ENCODE results near the gene ADCK1. TPM values are rescaled to one million over a fixed set of nuclear protein-coding genes. Genes with fewer than 3 reads are reported as not detected.

ADCK1 gene
- total RNA-seq, 1 donor from 2014 or later: 5.6 TPM

DNA sequence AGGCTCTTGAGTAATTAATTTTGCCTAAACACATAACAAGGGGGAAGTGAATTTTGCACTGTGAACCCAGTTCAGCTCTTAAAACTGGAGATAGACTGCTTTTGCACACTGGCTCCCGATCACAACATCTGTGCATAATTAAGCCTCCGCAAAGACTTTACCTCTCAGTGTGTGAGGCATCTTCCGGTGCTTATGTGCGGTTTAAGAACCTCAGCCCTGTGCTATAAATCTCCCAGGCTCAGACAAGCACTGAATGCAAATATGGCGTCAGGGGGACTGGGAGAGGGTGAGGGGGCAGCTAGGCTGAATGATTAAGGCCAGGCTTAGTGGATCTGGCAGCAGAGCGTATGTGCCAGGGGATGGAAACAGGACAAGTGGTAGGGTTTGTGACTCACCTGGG lies 103.3 kb downstream of the ADCK1 start:
- no peaks in the 10 kb centered on the region for H3K36me3 Mint-ChIP-seq (ENCODE audit: unreplicated experiment)
- H3K27ac Mint-ChIP-seq (ENCODE audit: unreplicated experiment): no peak overlapping the region
- no peaks in the 10 kb centered on the region for H3K9me3 Mint-ChIP-seq (ENCODE audit: unreplicated experiment)
- H3K27me3 Mint-ChIP-seq (ENCODE audit: unreplicated experiment): peaks cover 2% of the 10 kb centered on the region
- TF ChIP-seq, protein P1, sequence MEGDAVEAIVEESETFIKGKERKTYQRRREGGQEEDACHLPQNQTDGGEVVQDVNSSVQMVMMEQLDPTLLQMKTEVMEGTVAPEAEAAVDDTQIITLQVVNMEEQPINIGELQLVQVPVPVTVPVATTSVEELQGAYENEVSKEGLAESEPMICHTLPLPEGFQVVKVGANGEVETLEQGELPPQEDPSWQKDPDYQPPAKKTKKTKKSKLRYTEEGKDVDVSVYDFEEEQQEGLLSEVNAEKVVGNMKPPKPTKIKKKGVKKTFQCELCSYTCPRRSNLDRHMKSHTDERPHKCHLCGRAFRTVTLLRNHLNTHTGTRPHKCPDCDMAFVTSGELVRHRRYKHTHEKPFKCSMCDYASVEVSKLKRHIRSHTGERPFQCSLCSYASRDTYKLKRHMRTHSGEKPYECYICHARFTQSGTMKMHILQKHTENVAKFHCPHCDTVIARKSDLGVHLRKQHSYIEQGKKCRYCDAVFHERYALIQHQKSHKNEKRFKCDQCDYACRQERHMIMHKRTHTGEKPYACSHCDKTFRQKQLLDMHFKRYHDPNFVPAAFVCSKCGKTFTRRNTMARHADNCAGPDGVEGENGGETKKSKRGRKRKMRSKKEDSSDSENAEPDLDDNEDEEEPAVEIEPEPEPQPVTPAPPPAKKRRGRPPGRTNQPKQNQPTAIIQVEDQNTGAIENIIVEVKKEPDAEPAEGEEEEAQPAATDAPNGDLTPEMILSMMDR (IDR thresholded peaks at IDR 0.05; ENCODE audit: partially characterized antibody, unreplicated experiment): no peak
- DNase-seq: no peak
- no peak overlapping the region for H3K4me3 Mint-ChIP-seq (ENCODE audit: unreplicated experiment)
- H3K4me1 Mint-ChIP-seq (ENCODE audit: low read depth, unreplicated experiment): no peaks in the 10 kb centered on the region

DNA sequence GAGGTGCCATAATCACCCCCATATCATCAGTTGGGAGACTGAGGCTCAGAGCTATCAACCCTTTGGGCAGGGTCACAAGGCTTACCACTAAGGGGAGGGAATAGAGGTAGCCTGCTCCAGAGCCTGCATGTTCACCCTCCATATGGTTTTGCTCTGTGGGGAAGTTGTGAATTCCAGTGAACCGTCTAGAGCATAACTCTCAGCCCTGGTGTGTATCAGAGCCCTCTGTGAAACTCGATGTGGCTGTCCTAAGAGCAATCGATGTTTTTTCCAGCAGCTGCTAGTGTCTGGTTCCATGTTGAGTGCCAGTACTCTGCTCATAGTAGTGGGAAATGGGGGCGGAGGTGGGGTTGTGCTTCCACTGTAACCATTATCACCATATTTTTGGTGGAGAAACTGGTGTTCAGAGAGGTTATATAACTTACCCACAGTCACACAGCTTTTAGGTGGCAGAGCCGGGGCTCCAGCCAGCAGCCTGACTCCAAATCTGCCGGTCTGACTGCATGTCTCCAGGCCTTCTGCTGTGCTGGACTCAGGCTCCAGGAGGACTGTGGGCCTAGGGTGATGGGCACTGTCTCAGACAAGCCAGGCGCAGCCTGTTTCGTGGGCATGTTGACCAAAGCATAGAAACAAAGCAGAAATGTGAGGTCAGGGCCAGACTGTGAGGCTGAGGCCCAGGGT lies 104.2 kb downstream of the ADCK1 start:
- DNase-seq: no peak
- no peaks in the 10 kb centered on the region for H3K9me3 Mint-ChIP-seq (ENCODE audit: unreplicated experiment)
- no peaks in the 10 kb centered on the region for H3K4me1 Mint-ChIP-seq (ENCODE audit: low read depth, unreplicated experiment)
- H3K4me3 Mint-ChIP-seq (ENCODE audit: unreplicated experiment): no peak overlapping the region
- TF ChIP-seq, protein P1 (IDR thresholded peaks at IDR 0.05; ENCODE audit: partially characterized antibody, unreplicated experiment): no peak
- H3K36me3 Mint-ChIP-seq (ENCODE audit: unreplicated experiment): no peaks in the 10 kb centered on the region
- no peak overlapping the region for H3K27ac Mint-ChIP-seq (ENCODE audit: unreplicated experiment)
- H3K27me3 Mint-ChIP-seq (ENCODE audit: unreplicated experiment): peaks cover 6% of the 10 kb centered on the region

DNA sequence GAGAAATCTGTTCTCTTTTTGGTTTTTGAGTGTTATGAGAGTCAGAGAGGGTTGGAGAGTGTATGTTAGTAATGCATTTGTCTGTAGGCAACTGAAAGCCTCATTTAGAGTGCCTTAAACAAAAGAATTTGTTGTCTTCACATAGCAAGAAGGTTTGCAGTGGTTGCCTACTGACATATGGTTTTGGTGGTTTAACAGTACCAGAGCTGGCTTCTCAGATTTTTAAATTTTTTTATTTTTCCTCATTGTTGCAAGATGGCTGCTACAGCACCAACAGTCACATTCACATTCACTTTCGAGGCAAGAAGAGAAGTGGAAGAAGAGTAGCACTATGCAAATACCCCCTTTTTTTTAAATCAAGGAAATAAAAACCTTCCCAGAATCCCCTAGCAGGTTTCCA lies 106.5 kb downstream of the ADCK1 start:
- no peak for DNase-seq
- Mint-ChIP-seq H3K27me3 (ENCODE audit: unreplicated experiment) (peaks cover 9% of the 10 kb centered on the region), H3K4me3 (ENCODE audit: unreplicated experiment) (no peak overlapping the region), H3K4me1 (ENCODE audit: low read depth, unreplicated experiment) (no peaks in the 10 kb centered on the region), H3K27ac (ENCODE audit: unreplicated experiment) (no peak overlapping the region), H3K9me3 (ENCODE audit: unreplicated experiment) (no peaks in the 10 kb centered on the region), H3K36me3 (ENCODE audit: unreplicated experiment) (no peaks in the 10 kb centered on the region)
- TF ChIP-seq, protein P1 (IDR thresholded peaks at IDR 0.05; ENCODE audit: partially characterized antibody, unreplicated experiment): no peak

DNA sequence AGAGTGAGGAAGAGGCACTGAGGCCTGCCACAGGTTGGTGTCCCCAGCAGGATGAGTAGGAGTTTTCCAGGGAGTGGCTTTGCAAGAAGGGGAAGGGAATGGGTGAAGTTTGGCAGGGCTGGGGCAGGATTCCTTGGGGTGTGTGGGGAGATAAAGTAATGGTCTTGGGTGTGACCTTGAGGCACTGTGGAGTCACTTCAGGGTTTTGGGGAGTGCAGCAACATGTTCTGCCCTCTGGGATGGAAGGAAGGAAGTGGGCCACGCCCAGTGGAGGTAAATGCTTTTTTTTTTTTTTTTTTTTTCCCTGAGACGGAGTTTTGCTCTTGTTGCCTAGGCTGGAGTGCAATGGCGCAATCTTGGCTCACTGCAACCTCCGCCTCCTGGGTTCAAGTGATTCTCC lies 108.9 kb downstream of the ADCK1 start:
- H3K4me1 Mint-ChIP-seq (ENCODE audit: low read depth, unreplicated experiment): no peaks in the 10 kb centered on the region
- H3K4me3 Mint-ChIP-seq (ENCODE audit: unreplicated experiment): no peak overlapping the region
- H3K36me3 Mint-ChIP-seq (ENCODE audit: unreplicated experiment): no peaks in the 10 kb centered on the region
- H3K27me3 Mint-ChIP-seq (ENCODE audit: unreplicated experiment): peaks cover 9% of the 10 kb centered on the region
- H3K27ac Mint-ChIP-seq (ENCODE audit: unreplicated experiment): no peak overlapping the region
- TF ChIP-seq, protein P1 (IDR thresholded peaks at IDR 0.05; ENCODE audit: partially characterized antibody, unreplicated experiment): no peak
- no peak for DNase-seq
- peaks cover 3% of the 10 kb centered on the region for H3K9me3 Mint-ChIP-seq (ENCODE audit: unreplicated experiment)

DNA sequence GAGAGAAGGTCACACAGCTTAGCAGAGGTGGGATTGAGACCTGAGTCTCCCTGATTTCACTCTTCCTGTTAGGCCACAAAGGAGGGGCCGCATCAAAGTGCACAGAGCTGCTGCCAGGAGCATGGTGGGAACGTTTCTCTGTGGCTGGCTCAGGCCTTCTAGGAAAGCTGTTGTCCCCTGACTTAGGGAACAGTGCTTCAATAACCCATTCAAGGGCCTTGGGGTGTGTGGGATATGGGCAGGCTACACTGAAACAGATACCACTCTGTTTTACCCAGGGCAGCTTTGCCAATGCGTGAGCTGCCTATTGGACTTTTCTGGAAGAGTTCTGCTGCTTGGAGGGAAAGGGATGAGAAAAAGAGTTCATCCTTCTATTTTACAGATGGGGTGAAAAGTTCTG lies 110.0 kb downstream of the ADCK1 start:
- TF ChIP-seq, protein P1 (IDR thresholded peaks at IDR 0.05; ENCODE audit: partially characterized antibody, unreplicated experiment): no peak
- Mint-ChIP-seq H3K4me3 (ENCODE audit: unreplicated experiment) (no peak overlapping the region), H3K9me3 (ENCODE audit: unreplicated experiment) (peaks cover 3% of the 10 kb centered on the region), H3K27me3 (ENCODE audit: unreplicated experiment) (peaks cover 9% of the 10 kb centered on the region), H3K36me3 (ENCODE audit: unreplicated experiment) (no peaks in the 10 kb centered on the region), H3K4me1 (ENCODE audit: low read depth, unreplicated experiment) (no peaks in the 10 kb centered on the region), H3K27ac (ENCODE audit: unreplicated experiment) (no peak overlapping the region)
- DNase-seq: no peak

All from glutamatergic neuron (in vitro differentiated cells).